ENCODE measurements around the gene SLC39A2.
"Not testable (repeated sequence)": the region's sequence is repeated elsewhere in the genome, so short reads cannot be mapped to it uniquely, and the experiment has no call there.

Gene SLC39A2

GRCh38 chr14:21025371-21026273 is 26.5 kb downstream of the SLC39A2 start:
- no peak for DNase-seq (ENCODE audit: low spot score)

- no peak for DNase-seq (ENCODE audit: low spot score)
Measured at GRCh38 chr14:21026274-21026987, 27.3 kb downstream of the SLC39A2 start.

GRCh38 chr14:21026988-21027315 is 27.9 kb downstream of the SLC39A2 start:
- no peak for DNase-seq (ENCODE audit: low spot score)

- no peak for DNase-seq (ENCODE audit: low spot score)
Measured at GRCh38 chr14:21029917-21030316, 30.8 kb downstream of the SLC39A2 start, which contains the start of gene TPPP2. Gene TPPP2 (plus strand): TSS chr14:21030217. CDS start chr14:21030582, 365 bp downstream.

GRCh38 chr14:21030531-21030930 is 31.4 kb downstream of the SLC39A2 start:
- no peak for DNase-seq (ENCODE audit: low spot score)

- no peak for DNase-seq (ENCODE audit: low spot score)
Measured at GRCh38 chr14:21032326-21033132, 33.4 kb downstream of the SLC39A2 start.

- no peak for DNase-seq (ENCODE audit: low spot score)
Measured at GRCh38 chr14:21033133-21033698, 34.1 kb downstream of the SLC39A2 start.

- DNase-seq (ENCODE audit: low spot score) = no peak
Measured at GRCh38 chr14:21034707-21035106, 35.6 kb downstream of the SLC39A2 start, which contains the start of gene RNASE13. Gene RNASE13 (minus strand): TSS chr14:21034807. CDS start chr14:21034288, 519 bp downstream.

- DNase-seq (ENCODE audit: low spot score) = no peak
Measured at GRCh38 chr14:21036751-21037150, 37.7 kb downstream of the SLC39A2 start.

GRCh38 chr14:21037156-21037555 is 38.1 kb downstream of the SLC39A2 start:
- no peak for DNase-seq (ENCODE audit: low spot score)

GRCh38 chr14:21038441-21039422 is 39.6 kb downstream of the SLC39A2 start:
- DNase-seq (ENCODE audit: low spot score) = no peak

- DNase-seq (ENCODE audit: low spot score) = no peak
Measured at GRCh38 chr14:21039585-21040369, 40.7 kb downstream of the SLC39A2 start.

- DNase-seq (ENCODE audit: low spot score) = no peak
Measured at GRCh38 chr14:21040370-21040925, 41.4 kb downstream of the SLC39A2 start.

- not testable (repeated sequence) for DNase-seq (ENCODE audit: low spot score)
Measured at GRCh38 chr14:21040941-21041340, 41.8 kb downstream of the SLC39A2 start.

- no peak for DNase-seq (ENCODE audit: low spot score)
Measured at GRCh38 chr14:21041676-21042433, 42.8 kb downstream of the SLC39A2 start, which contains the start of gene RNASE7. Gene RNASE7 (plus strand): TSS chr14:21042362. CDS start chr14:21042993, 631 bp downstream.

GRCh38 chr14:21042918-21043317 is 43.8 kb downstream of the SLC39A2 start:
- no peak for DNase-seq (ENCODE audit: low spot score)

- DNase-seq (ENCODE audit: low spot score) = no peak
Measured at GRCh38 chr14:21043387-21043973, 44.4 kb downstream of the SLC39A2 start.

GRCh38 chr14:21043974-21044618 is 45.0 kb downstream of the SLC39A2 start:
- no peak for DNase-seq (ENCODE audit: low spot score)

Measured in hematopoietic multipotent progenitor cell treated with erythropoietin and hydrocortisone succinate and interleukin-3 and kit ligand, for 17 days (in vitro differentiated cells).